Skin of body (tissue), 2 donors: ENCODE measurements around the gene VEGFB. TPM values are rescaled to one million over a fixed set of nuclear protein-coding genes. Genes with fewer than 3 reads are reported as not detected.
"Not testable (repeated sequence)": the region's sequence is repeated elsewhere in the genome, so short reads cannot be mapped to it uniquely, and the experiment has no call there.

Source experiments
- DNase-seq: peaks from one replicate; lab custom pipeline; 2025; lab: John Stamatoyannopoulos, UW
- total RNA-seq: library from RNA; depleted of rRNA; stranded (reverse); fragments of >200 nt; gene quantifications from one replicate; pipeline ENCODE4 v1.2.3, GENCODE V29; 2014

The VEGFB gene
- total RNA-seq, 1 donor from 2014 or later = 31.9 TPM

DNA sequence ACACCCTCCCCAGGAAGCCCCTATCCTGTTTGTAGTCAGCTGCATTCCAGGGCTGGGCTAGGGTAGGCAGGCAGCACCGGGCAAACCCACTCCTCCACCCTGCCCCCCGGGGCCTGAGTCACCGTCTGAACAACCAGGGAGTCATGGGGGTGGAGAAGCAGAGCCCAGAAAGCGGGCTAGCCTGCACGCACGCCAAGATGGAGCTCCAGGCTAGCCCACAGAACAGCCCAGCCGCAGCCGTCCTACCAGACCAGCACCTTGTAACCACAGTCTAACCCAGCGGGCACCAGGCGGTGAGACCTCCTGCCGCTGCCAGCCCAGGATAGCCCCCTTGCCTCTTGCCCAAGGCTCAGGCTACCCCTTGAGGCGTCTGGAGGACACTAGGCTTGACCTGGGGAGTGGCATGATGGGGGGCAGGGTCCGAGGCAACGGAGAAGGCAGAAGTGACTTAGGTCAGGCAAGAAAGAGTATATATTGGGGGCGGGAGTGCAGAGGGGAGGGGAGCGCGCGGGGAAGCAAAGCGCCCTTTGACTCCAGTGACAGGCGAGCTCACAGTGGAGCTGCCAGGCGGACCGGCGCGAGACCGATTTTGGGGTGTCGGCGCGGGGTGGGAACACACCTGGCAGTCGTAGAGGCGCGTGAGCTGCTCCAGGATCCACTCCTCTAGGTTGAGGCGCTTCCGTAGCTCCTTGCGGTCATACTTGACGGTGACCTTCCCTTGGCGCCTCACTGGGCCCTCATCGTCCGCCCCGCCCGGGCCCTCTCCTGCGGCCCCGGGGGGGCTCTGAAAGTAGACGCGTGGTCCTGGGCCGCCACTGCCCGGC lies 11.6 kb downstream of the VEGFB start:
- DNase-seq = no peak

- not testable (repeated sequence) for DNase-seq
These were observed 12.2 kb downstream of the VEGFB start for GRCh38 chr11:64246621-64246870.

DNA sequence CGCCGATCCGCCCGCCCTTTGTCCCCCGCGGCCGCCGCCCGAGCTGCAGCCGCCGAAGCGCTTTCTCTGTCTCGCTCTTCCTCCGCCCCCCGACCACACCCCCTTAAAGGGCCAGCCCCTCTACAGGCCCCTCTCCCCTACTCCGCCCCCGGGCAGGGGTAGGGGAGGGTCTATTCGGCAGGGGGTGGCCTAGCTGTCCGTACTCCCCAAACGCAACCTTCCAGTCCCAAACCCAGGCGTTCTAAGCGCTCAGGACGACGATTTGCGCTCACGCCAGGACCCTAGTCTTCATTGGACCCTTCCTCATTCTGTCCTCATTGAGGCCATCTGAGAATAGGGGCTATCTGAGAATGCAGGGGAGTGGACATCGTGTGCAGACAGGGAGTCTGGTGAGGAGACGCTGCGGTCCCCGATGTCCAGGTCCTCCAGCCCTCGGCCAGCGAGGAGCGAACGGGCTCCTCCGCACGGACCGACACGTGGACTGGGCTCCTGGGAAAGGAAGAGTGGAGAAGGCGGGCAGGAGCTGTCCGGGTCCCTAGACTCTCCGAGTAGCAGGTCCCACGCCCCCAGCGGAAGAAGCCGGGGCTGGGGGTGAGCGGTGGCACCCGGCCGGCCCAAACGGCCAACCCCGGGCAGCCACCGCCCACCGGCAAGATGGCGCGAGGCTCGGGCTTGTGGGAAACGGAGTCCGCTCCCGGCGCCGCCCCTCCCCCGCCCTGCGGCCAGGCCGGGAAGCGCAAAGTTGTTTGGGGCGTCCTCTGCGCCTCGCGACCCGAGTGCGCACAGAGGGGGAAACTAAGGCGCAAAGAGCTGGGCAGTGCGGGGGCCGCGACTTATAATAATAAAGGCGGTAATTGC lies 12.7 kb downstream of the VEGFB start, which contains the start of gene PPP1R14B:
TSS of gene PPP1R14B (minus strand) at position 73 of the 858 bp plus-strand sequence. CDS start 270 bp downstream, outside the sequence.
- peak; percentile 71 for DNase-seq

DNA sequence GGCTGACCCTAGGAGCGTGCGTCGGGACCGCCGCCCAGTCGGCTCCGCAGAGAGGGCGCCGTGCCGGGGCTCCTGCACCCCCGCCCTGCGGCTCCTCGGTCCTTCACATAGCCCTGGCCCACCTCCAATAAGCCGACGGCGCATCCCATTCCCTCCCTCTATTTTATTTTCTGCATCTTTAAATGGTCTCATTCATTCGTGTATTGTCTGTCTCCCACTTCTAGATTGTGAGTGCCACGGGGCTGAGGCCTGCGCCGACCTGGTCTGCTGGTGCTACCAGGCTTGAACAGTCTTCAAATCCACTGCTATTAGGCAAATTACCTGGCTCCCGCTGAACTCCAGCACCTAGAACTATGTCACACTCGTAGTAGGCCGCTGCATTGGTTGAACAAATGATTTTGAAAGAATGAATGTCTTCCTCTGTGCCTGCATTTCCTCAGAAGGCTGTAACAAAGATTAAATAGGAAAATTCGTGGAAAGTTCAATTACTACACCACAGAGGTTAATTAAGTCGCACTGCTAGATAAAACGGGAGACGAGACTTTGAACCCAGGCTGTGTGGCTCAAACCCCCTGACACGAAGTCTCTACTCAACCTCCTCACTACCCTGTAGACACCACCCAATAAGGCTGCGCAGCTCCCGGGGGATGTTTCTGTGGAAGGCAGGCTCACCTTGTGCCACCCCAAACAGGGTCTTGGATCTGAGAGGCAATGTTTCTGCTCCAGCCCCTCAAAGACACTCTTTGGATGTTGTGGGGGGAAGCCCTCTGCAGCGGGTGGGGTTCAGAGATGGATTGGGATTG lies 13.5 kb downstream of the VEGFB start:
- no peak for DNase-seq

GRCh38 chr11:64248578-64248977 lies 14.2 kb downstream of the VEGFB start:
- DNase-seq = no peak

GRCh38 chr11:64249038-64249437 lies 14.7 kb downstream of the VEGFB start:
- DNase-seq = no peak

GRCh38 chr11:64249563-64250414 lies 15.4 kb downstream of the VEGFB start:
- no peak for DNase-seq

DNA sequence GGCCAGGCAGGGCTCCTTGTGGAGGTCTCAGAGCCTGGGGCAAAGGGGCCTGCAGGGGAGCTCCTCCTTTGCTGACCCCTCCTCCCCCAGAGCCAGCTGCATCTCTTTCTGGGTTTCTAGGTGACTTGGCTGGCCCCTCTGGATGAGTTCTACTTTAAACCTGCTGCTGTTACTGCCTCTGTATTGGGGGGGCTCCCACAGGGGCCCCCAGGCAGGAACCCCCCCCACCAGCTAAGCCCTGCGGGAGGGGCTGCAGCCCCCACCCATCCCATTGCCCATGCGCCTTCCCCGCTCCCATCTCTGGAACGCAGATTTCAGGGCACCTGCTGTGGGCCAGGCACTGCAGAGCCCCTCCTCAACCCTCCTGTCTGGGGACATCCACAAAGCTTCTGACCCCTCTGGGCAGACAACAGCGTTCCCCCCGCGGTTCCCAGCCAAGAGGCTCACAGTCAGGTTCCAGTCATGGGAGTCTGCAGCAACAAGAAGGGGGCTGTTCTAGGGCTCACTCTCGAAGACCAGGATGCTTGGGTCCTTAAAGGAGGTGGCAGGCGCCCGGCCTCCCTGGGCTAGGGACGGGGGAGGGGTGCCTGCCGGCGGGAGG lies 16.1 kb downstream of the VEGFB start:
- no peak for DNase-seq

DNA sequence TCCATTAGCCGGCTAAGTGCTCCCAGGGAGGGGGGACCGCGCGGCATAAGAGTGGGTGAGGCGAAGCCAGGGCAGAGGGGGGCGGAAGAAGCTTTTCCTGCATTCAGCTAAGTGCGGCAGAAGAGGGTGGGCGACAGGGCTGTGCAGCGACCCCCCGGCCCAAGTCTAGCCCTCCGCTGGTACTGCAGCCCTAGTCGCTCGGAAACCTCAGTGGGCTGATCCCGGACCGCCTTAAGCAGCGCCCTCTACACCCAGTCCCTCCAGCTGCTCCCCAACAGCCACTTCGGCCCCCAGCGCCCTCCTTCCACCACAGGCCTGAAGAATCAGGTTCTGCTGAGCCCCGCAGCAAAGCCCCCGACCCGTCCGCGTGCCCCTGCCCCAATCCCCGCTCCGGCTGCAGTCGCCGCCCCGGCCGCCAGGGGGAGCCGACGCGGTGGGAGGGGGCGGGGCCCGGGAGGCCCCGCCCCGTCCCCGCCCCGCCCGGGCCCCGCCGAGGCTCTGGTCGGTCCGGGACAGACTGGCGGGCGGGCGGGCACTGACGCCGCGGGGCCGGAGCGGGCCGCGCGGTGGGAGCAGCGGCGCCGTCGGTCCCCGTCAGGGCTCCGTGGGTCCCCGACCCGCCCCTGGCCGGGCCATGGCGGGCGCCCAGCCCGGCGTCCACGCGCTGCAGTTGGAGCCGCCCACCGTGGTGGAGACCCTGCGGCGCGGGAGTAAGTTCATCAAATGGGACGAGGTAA lies 16.8 kb downstream of the VEGFB start, which contains the start of gene PLCB3:
TSS of gene PLCB3 (plus strand) at position 515 of the 737 bp plus-strand sequence. CDS start at position 635, 120 bp downstream.
- no peak for DNase-seq

- DNase-seq = no peak
These were observed 17.3 kb downstream of the VEGFB start for GRCh38 chr11:64251753-64252002.

DNA sequence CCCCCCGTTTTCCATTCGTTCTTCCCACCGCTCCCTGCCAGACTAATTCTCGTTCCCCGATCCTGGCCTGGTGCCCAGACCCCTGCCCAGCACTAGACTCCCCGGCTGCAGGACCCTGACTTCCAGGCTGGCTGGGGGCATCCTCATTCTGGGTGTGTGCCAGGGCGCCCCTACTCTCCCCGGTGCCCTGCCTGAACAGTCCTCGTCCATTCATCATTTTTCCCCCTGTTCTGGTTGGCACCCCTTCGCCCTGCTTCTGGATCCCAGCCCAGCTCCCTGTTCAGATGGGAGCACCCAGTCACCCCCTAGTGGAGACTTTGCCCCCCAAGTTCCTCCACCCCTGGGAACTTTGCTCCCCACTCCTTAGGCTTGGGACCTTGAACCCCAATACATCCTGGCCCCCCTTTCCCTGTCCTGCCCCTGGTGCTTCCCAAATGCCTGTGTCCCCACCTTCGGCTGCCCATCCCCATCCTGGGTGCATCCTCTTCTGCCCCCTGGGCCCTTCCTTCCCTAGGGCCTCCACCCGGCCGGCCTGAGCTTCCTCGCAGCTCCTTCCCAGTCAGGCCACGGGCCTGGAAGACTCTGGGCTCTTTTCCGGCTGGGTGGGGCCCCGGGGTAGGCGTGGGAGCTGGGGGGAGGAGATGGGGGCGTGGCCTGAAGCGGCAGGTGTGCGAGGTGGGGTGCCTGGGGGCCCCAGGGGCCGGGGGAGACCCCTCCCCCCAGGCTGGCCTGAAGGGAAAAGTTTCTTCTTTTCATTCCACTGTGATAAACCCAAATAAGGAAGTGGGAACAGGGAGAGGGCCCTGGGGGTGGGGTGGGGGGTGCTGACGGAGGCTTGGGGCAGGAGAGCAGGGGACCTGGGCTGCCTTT lies 17.9 kb downstream of the VEGFB start:
- no peak for DNase-seq

DNA sequence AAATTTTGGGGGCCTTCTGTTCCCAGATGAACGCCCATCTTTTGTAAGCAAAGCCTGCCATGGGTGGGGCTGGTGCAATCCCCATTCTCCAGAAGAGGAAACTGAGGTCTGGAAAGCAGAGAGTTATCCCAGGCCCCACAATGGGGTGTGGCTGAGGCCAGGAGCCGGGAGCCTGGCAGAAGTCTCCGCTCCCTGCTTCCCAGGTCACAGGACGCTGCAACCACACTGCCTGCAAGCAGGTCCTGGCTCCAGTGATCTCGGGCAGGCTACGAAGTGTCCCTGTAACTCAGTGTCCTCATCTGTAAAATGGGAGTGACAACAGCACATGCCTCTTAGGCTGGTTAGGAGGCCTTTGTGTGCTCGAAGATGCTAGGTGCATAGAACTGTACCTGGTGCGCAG lies 18.7 kb downstream of the VEGFB start:
- DNase-seq = no peak

DNA sequence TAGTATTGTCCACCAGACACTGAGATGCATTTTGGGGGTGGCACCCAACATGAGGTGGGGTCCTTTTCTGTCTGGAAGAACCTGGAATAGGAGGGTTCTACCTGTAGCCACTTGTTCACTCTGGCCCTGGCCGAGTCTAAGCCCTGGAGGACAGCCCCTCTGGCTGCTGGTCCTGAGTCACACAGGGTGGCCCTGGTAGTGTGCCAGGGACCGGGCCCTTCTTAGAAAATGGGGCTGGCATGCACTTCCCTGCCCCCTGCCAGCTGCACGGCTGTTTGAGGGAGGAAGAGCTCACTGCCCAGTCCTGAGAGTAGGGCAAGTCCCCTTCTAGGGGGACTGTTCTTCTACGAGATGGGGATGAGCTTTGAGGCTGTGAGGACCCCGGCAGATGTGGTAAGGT lies 19.1 kb downstream of the VEGFB start:
- DNase-seq = no peak

- no peak for DNase-seq
These were observed 19.9 kb downstream of the VEGFB start for GRCh38 chr11:64254326-64254725.

DNA sequence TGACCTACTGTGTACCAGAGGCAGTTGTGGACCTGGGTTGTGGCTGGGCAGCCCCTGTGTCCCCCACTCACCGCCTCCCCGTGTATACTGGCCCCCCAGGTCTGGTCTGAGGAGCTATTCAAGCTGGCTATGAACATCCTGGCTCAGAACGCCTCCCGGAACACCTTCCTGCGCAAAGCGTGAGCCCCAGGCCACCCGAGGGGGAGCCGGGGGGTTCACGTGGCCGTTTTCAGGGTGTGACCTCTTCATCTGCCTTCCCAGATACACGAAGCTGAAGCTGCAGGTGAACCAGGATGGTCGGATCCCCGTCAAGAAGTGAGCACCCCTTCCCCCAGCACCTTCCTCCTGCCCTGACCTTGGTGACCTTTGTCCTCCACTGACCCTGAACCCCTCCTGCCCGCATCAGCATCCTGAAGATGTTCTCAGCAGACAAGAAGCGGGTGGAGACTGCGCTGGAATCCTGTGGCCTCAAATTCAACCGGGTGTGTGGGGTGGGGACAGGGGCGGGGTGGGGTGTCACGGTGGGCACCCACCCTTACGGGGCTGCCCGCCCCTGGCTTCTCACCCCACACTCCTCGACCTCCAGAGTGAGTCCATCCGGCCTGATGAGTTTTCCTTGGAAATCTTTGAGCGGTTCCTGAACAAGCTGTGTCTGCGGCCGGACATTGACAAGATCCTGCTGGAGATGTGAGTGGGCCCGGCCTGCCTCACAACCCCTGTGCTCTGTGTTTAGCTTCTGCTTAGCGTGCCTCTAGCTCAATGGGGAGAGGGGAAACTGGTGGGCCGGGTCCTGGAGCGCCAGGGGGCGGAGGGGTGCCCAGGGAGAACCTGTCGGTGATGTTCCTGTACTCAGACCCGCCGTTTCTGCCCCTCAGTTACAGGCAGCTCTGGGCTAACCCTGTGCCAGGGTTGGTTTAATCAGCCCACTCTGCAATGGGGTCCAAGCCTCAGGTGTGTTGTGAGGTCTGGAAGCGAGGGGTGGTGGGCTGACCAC lies 21.0 kb downstream of the VEGFB start:
- no peak for DNase-seq

DNA sequence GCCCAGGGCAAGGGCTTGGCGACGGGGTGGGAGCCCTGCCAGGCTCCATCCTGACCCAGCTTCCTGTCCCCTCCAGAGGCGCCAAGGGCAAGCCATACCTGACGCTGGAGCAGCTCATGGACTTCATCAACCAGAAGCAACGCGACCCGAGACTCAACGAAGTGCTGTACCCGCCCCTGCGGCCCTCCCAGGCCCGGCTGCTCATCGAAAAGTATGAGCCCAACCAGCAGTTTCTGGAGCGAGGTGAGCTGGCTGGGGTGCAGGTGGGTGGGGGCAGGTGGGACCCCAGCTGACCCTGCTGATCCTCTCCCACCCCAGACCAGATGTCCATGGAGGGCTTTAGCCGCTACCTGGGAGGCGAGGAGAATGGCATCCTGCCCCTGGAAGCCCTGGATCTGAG lies 21.9 kb downstream of the VEGFB start:
- no peak for DNase-seq

GRCh38 chr11:64258356-64258755 lies 24.0 kb downstream of the VEGFB start:
- DNase-seq = no peak
